ENCODE measurements around the gene EXD3.
"Not testable (repeated sequence)": the region's sequence is repeated elsewhere in the genome, so short reads cannot be mapped to it uniquely, and the experiment has no call there.

EXD3 gene

DNA sequence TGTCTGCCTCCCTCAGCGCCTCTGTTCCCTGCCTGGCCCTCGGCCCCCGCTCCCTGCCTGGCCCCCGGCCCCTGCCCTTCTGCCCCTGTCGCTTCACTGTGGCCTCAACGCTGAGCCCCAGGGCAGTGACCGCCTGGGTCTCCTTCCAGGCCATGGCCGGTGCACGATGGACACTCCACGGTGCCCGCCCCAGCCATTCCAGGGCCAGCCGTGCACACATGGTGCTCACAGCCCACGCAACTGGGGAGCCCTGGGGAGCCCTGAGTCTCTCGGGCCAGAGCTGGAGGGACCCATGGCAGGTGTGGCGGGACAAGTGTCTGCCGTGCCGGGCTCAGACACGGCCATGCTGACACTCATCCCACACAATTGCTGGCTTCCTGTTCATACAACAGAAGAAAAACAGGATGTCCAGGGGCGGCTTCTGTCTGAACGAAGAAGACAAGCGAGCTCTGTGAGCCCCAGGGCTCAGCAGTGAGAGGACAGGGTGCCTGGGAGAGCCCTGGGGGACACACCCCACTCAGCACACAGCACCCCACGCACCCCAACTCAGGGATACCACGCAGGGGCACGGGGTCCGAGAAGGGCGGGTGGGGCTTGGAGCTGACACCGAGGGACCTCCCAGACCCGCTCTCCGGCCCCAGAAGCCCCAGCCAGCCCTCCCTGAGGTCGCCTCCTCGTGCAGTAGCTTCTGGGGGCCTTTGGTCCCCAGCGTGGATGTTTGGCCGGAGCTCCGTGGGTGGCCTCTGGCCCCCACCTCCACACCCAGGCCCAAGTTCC is 35.7 kb downstream of the EXD3 start:
- in situ Hi-C loops (cut with MboI; ENCODE audit: low pct_unique_long_range_greater_than_20kb, low sequenced_read_pairs) = no loop called here
- peak; percentile 50 for DNase-seq

- in situ Hi-C loops (cut with MboI; ENCODE audit: low pct_unique_long_range_greater_than_20kb, low sequenced_read_pairs) = not testable (repeated sequence)
Measured at GRCh38 chr9:137386507-137387113, 36.4 kb downstream of the EXD3 start.

DNA sequence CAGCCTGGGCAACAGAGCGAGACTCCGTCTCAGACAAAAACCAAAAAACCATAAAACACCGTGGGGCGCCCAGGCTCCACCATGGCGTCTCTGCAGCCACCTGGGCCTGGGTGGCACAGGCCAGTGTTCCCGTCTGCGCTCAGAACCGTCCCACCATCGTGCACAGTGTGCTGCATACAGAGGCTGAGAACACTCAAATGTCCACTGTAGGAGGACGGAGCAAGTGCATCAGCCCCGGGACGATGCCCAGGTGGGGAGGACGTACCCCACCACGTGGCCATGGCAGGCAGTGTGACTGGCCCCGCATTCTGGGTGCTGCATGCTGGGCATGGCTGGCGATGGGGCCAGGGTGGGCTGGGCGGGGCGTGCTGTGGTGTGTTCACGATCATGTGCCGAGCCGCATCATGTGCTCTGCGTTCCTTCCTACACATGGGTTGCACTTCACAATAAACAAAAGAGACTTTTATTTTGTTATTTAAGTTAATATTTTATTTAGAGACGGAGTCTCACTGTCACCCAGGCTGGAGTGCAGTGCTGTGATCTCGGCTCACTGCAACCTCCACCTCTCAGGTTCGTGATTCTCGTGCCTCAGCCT is 37.8 kb downstream of the EXD3 start:
- in situ Hi-C loops (cut with MboI; ENCODE audit: low pct_unique_long_range_greater_than_20kb, low sequenced_read_pairs) = no loop called here
- no peak for DNase-seq

More at GRCh38 chr9:137386507-137387113, 36.4 kb downstream of the EXD3 start:
- DNase-seq = not testable (repeated sequence)

DNA sequence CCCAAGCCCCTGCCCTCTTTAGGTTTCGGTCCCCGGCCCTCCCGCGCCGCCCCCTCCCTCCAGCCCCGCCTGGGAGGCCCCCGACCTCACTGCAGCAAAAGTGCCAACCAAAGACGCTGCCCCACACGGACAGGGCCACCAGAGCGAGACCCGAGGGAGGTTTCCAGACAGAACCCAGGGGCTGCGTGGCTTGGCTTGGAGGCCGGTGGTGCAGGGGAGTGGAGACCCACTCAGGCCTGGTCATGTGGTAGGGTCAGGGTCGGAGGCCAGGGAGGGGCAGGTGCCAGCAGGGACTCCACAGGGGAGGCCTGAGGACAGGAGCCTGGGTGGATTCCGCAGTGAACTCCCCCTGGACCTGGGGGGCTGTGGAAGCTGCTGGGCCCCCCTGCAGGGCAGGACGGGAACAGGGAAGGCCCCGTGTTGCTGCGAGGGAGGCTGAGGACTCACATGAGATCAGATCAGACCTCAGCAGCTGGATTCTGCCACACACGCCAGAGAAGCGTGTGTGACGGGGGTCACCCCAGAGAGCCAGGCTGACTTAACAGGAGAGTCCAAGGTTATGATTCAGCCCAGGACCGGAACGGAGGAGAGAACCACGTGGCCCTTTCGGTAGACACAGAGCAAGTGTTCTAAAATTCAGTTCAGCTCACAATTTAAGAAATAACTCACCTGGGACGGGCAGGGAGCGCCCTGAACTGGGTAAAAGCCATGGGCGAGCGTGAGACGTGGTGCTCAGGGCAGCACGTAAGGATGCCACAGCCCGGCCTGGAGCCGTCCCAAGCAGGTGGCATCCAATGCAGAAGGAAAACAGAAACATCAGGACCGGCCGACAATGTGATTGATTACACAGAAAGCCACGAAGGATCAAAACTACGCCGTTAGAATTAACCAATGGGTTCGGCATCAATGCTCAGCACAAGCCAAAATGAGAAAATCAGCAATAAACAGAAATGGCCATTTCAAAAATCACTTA is 38.9 kb downstream of the EXD3 start:
- DNase-seq = no peak
- in situ Hi-C loops (cut with MboI; ENCODE audit: low pct_unique_long_range_greater_than_20kb, low sequenced_read_pairs) = no loop called here

- in situ Hi-C loops (cut with MboI; ENCODE audit: low pct_unique_long_range_greater_than_20kb, low sequenced_read_pairs) = no loop called here
- DNase-seq = peak; percentile 19
Measured at GRCh38 chr9:137383081-137383783, 39.7 kb downstream of the EXD3 start.

DNA sequence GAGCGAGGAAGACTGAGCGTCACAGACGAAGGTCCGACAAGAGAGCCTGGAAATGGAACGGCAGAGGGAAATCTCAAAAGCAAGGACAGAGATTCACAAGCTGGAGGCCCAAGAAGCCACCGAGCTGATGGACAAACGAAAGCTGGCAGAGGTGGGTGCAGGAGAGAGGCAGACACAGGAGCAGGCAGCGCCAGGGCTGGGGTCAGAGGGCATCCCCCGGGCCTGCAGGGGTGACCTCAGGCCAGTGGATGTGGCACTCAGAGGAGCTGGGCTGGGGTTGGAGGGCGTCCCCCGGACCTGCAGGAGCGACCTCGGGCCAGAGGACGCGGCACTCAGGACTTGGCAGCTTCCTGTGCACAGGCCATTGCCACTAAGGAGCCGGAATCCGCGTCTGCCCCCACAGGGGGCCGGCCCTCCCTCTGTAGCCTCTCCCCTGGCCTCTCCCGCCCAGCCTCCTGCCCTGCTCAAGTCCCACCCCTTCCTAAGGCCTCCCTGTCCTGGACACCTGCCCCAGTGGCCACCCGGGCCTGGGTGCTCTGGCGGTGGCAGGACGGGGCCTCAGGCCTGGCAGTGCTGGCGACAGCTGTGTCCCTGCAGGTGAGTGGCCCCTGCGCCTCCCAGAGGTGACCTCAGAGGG is 40.4 kb downstream of the EXD3 start:
- no peak for DNase-seq

DNA sequence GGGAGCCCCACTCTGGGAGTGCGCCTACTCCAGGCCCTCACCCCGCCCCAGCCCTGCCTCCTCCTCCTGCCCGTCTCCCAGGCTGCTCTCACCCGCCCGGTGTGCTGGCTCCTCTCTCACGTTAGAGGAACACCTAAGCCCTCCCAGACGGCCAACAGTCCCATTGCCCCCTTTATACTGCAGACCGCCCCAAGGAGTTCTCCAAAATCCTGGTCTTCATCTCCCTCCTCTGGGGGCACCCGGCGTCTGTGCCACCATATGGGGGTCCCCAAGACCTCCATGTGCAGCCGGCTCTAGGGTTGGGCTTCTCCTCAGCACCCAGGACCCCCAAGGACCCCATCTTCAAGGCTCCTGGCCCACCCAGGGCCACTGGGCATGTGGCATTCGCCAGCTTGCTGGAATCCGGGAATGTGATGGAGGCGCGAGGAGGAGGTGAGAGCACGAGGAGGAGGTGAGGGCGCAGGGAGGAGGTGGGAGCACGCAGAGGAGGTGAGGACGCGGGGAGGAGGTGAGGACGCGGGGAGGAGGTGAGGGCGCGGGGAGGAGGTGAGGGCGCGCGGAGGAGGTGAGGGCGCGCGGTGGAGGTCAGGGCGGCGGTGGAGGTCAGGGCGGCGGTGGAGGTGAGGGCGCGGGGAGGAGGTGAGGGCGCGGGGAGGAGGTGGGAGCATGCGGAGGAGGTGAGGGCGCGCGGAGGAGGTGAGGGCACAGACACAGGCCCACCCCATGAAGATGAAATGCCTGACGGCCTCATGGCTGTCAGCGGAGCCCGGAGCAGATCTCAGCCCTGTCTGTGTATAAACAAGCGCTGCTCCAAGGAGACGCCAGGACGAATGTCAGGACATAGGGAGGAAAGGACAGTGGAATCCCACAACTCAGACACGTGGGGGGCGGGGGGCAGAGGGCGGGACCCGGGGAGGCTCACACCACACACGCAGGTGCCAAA is 41.2 kb downstream of the EXD3 start:
- DNase-seq = no peak
- in situ Hi-C loops (cut with MboI; ENCODE audit: low pct_unique_long_range_greater_than_20kb, low sequenced_read_pairs) = no loop called here

More for the DNA sequence above, 40.4 kb downstream of the EXD3 start:
- in situ Hi-C loops (cut with MboI; ENCODE audit: low pct_unique_long_range_greater_than_20kb, low sequenced_read_pairs) = no loop called here

- DNase-seq = no peak
- in situ Hi-C loops (cut with MboI; ENCODE audit: low pct_unique_long_range_greater_than_20kb, low sequenced_read_pairs) = no loop called here
Measured at GRCh38 chr9:137380606-137381005, 42.4 kb downstream of the EXD3 start.

DNA sequence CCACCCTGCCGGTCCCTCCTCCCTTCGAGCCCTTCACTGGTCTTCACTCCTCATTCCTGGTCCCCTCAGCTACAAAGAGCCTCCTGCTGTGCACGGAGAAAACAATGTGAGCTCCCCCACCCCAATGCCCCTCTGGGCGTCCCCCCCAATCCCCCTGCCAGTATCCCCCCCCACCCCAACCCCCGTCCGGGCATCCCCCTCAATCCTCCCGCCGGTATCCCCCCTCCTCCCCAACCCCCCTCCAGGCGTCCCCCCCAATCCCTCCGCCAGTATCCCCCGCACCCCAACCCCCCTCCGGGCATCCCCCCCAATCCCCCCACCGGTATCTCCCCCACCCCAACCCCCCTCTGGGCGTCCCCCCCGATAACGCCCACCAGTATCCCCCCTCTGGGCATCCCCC is 42.8 kb downstream of the EXD3 start:
- in situ Hi-C loops (cut with MboI; ENCODE audit: low pct_unique_long_range_greater_than_20kb, low sequenced_read_pairs) = no loop called here
- no peak for DNase-seq

DNA sequence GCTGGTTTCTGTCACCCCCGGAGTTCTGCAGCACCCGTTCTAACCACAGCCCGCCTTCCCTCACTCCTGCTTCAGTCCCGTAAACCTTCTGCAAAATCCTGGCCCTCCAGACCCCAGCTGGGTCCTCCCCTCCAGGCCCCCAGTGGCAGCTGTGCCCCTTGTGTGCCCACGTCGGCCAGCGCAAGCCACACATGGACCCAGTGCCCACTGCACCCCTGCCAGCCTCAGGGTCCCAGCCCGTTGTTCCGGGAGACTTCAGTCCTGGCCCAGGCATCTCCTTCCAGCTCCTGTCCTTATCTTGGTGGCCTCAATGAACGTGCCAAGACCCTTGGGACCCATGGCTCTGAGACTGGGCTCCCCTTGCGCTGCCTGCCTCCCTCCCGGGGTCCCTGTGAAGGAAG is 43.2 kb downstream of the EXD3 start:
- DNase-seq = no peak
- in situ Hi-C loops (cut with MboI; ENCODE audit: low pct_unique_long_range_greater_than_20kb, low sequenced_read_pairs) = no loop called here

DNA sequence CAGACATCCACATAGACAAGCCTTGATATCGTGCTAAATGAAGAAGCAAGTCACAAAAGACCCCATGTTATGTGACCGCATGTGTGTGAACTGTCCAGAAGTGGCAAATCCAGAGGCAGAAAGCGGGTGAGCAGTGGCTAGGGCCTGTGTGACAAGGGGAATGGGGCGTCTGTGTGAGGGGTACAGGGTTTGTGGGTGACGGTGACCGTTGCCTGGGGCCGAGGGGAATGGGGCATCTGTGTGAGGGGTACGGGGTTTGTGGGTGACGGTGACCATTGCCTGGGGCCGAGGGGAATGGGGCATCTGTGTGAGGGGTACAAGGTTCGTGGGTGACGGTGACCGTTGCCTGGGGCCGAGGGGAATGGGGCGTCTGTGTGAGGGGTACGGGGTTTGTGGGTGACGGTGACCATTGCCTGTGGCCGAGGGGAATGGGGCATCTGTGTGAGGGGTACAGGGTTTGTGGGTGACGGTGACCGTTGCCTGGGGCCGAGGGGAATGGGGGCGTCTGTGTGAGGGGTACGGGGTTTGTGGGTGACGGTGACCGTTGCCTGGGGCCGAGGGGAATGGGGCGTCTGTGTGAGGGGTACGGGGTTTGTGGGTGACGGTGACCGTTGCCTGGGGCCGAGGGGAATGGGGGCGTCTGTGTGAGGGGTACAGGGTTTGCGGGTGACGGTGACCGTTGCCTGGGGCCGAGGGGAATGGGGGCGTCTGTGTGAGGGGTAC is 44.1 kb downstream of the EXD3 start:
- in situ Hi-C loops (cut with MboI; ENCODE audit: low pct_unique_long_range_greater_than_20kb, low sequenced_read_pairs); DNase-seq: not testable (repeated sequence)

- DNase-seq = no peak
- in situ Hi-C loops (cut with MboI; ENCODE audit: low pct_unique_long_range_greater_than_20kb, low sequenced_read_pairs) = no loop called here
Measured at GRCh38 chr9:137376386-137376785, 46.6 kb downstream of the EXD3 start.

DNA sequence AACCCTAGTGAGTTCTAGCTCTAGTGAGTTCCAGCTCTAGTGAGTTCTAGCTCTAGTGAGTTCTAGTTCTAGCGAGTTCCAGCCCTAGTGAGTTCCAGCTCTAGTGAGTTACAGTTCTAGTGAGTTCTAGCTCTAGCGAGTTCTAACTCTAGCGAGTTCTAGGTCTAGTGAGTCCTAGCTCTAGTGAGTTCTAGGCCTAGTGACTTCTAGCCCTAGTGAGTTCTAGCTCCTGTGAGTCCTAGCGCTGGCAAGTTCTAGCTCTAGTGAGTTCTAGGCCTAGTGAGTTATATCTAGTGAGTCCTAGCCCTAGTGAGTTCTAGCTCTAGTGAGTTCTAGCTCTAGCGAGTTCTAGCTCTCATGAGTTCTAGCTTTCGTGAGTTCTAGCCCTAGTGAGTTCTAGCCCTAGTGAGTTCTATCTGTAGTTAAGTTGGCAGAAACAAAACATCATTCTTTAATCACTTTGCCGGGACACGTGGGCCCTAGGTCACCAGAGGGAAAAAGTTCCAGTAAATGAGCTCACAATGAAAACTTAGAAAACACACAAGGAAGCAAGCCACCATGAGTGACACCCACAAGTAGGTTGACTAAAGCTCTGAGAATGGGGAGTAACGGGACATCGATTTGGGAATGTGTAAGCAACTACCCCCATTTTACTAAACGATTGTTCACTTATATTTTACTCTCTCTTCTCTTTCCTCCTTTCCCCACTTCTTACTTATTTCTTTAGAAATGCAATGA is 47.5 kb downstream of the EXD3 start:
- in situ Hi-C loops (cut with MboI; ENCODE audit: low pct_unique_long_range_greater_than_20kb, low sequenced_read_pairs) = no loop called here
- no peak for DNase-seq

GRCh38 chr9:137374131-137374845 is 48.7 kb downstream of the EXD3 start:
- in situ Hi-C loops (cut with MboI; ENCODE audit: low pct_unique_long_range_greater_than_20kb, low sequenced_read_pairs) = no loop called here
- DNase-seq = no peak

GRCh38 chr9:137373611-137373980 is 49.4 kb downstream of the EXD3 start:
- DNase-seq = no peak
- in situ Hi-C loops (cut with MboI; ENCODE audit: low pct_unique_long_range_greater_than_20kb, low sequenced_read_pairs) = no loop called here
